ENCODE data around the gene SCUBE3. TPM values are rescaled to one million over a fixed set of nuclear protein-coding genes. Genes with fewer than 3 reads are reported as not detected.

Gene SCUBE3
- total and polyA plus RNA-seq, 2 of the 13 experiments (the other 11 are each of a cell fraction or from before 2014, with no cell fraction given): not detected

DNA sequence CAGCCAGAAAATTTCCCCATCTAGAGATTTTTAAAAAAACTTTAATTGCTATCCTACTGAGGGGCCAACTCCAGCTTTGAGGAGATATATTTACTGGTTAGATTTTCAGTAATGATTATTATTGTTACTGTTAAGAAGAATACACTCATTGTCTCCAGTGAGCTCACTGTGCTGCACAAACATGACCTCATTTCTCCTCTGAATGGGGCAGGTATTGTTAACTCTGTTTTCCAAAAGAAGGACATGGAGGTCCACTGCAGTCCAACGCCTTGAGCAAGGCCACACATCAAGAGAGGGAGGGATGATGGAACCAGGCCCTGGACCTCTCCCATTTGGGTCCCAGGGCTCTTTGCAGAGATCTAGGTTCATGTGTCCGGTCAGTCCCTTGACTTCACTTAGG is 13.9 kb upstream of the SCUBE3 start (continued):
- TF ChIP-seq, protein P1, sequence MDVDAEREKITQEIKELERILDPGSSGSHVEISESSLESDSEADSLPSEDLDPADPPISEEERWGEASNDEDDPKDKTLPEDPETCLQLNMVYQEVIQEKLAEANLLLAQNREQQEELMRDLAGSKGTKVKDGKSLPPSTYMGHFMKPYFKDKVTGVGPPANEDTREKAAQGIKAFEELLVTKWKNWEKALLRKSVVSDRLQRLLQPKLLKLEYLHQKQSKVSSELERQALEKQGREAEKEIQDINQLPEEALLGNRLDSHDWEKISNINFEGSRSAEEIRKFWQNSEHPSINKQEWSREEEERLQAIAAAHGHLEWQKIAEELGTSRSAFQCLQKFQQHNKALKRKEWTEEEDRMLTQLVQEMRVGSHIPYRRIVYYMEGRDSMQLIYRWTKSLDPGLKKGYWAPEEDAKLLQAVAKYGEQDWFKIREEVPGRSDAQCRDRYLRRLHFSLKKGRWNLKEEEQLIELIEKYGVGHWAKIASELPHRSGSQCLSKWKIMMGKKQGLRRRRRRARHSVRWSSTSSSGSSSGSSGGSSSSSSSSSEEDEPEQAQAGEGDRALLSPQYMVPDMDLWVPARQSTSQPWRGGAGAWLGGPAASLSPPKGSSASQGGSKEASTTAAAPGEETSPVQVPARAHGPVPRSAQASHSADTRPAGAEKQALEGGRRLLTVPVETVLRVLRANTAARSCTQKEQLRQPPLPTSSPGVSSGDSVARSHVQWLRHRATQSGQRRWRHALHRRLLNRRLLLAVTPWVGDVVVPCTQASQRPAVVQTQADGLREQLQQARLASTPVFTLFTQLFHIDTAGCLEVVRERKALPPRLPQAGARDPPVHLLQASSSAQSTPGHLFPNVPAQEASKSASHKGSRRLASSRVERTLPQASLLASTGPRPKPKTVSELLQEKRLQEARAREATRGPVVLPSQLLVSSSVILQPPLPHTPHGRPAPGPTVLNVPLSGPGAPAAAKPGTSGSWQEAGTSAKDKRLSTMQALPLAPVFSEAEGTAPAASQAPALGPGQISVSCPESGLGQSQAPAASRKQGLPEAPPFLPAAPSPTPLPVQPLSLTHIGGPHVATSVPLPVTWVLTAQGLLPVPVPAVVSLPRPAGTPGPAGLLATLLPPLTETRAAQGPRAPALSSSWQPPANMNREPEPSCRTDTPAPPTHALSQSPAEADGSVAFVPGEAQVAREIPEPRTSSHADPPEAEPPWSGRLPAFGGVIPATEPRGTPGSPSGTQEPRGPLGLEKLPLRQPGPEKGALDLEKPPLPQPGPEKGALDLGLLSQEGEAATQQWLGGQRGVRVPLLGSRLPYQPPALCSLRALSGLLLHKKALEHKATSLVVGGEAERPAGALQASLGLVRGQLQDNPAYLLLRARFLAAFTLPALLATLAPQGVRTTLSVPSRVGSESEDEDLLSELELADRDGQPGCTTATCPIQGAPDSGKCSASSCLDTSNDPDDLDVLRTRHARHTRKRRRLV (CRISPR knock-in tag; IDR thresholded peaks at IDR 0.05): no peak
- TF ChIP-seq RCOR2 (CRISPR knock-in tag; IDR thresholded peaks at IDR 0.05) (0 out of 2 replicates have a peak, but pooled peaks have one; percentile 17), MYC (CRISPR knock-in tag; IDR thresholded peaks at IDR 0.05; ENCODE audit: borderline replicate concordance) (no peak), ZNF264 (CRISPR knock-in tag; IDR thresholded peaks at IDR 0.05) (no peak), AGO2 (optimal IDR thresholded peaks at IDR 0.05; ENCODE audit: low read depth, low read length) (no peak), ZNF510 (CRISPR knock-in tag; IDR thresholded peaks at IDR 0.05; ENCODE audit: low read depth) (no peak), KDM1A (CRISPR knock-in tag; IDR thresholded peaks at IDR 0.05) (no peak), SOX13 (IDR thresholded peaks at IDR 0.05) (0 out of 2 replicates have a peak, but pooled peaks have one; percentile 46), SOX13 (CRISPR knock-in tag; conservative IDR thresholded peaks at IDR 0.05 in 1 of 2, IDR thresholded peaks at IDR 0.05 in 1 of 2) (peak in 1 of 2 experiments; percentile 92; a peak in 2 of 4 replicates), ZNF746 (CRISPR knock-in tag; IDR thresholded peaks at IDR 0.05) (no peak), MAFF (IDR thresholded peaks at IDR 0.05; ENCODE audit: low read depth, low read length) (no peak), ZNF331 (CRISPR knock-in tag; IDR thresholded peaks at IDR 0.05) (no peak), GATAD2A (CRISPR knock-in tag; IDR thresholded peaks at IDR 0.05) (peak; percentile 55), ZNF644 (CRISPR knock-in tag; IDR thresholded peaks at IDR 0.05; ENCODE audit: low read depth) (peak; percentile 76; the same call in 1 of the 2 replicates)
- TF ChIP-seq, protein P2, sequence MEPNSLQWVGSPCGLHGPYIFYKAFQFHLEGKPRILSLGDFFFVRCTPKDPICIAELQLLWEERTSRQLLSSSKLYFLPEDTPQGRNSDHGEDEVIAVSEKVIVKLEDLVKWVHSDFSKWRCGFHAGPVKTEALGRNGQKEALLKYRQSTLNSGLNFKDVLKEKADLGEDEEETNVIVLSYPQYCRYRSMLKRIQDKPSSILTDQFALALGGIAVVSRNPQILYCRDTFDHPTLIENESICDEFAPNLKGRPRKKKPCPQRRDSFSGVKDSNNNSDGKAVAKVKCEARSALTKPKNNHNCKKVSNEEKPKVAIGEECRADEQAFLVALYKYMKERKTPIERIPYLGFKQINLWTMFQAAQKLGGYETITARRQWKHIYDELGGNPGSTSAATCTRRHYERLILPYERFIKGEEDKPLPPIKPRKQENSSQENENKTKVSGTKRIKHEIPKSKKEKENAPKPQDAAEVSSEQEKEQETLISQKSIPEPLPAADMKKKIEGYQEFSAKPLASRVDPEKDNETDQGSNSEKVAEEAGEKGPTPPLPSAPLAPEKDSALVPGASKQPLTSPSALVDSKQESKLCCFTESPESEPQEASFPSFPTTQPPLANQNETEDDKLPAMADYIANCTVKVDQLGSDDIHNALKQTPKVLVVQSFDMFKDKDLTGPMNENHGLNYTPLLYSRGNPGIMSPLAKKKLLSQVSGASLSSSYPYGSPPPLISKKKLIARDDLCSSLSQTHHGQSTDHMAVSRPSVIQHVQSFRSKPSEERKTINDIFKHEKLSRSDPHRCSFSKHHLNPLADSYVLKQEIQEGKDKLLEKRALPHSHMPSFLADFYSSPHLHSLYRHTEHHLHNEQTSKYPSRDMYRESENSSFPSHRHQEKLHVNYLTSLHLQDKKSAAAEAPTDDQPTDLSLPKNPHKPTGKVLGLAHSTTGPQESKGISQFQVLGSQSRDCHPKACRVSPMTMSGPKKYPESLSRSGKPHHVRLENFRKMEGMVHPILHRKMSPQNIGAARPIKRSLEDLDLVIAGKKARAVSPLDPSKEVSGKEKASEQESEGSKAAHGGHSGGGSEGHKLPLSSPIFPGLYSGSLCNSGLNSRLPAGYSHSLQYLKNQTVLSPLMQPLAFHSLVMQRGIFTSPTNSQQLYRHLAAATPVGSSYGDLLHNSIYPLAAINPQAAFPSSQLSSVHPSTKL (CRISPR knock-in tag; IDR thresholded peaks at IDR 0.05): peak; percentile 42; the same call in 1 of the 2 replicates
